ENCODE data around the gene TCTA.
"Not testable (repeated sequence)": the region's sequence is repeated elsewhere in the genome, so short reads cannot be mapped to it uniquely, and the experiment has no call there.

Gene TCTA

DNA sequence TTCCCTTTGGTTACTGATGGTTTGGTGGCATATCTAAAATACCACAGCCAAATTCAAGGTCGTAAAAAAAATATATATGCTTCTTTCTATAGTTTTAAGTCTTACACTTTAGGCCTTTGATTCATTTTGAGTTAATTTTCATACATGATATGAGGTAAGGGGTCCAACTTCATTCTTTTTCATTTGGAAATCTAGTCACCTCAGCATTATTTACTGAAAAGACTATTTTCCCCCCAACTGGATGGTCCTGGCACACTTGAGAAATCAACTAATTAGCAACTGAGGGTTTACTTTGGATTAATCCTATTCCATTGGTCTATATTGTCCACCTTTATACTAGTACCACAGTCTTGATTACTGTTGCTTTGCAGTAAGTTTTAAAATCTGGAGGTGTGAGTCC, 26.6 kb upstream of the TCTA start:
- Histone ChIP-seq H3K36me3 (peaks cover 18 to 86% (median 72%) of the 10 kb centered on the region in 11 experiments), H3K9ac (peak overlapping the region in 5 of 11 experiments; percentile 7 to 69 (median 28); a peak in 5 of 22 replicates)

DNA sequence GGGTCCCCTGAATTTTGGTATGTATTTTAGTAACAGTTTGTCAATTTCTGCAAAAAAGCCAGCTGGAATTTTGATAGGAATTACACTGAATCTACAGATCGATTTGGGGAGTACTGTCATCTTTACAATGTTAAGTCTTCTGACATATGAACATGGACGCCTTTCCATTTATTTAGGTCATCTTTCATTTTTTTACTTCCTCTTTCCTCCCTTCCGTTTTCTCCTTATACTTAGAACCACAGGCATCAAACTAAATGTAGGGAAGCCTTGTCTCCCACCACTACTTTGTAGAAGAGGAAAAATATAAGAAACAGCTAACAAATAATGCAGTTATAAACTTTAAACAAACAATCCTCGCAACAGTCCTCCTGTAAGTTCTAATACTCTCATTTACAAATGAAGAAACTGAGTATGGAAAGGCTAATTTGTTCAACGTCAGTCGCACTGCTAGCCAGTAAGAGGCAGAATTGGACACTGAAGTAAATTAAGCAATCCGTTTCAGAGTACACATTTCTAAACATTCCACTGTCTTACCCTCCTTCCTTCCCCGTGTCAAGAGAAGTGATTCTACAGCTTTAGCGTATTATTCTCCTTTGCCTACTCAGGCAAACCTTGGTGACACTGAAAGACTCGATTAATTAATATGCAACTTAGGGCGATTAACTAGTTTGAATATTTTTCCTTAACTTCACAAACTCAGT, 26.0 kb upstream of the TCTA start:
- H3K9me3 ChIP-seq (replicated peaks in 1 of 11) = peaks cover 0 to 11% (median 2%) of the 10 kb centered on the region in 11 experiments; a peak in 8 of 22 replicates
- peak overlapping the region in 5 of 10 experiments; percentile 7 to 34 (median 24); a peak in 5 of 20 replicates for H3K4me3 ChIP-seq
- H3K4me2 ChIP-seq = peak overlapping the region; percentile 74 to 89 (median 82)
- peaks cover 98 to 100% (median 100%) of the 10 kb centered on the region in 11 experiments for H4K20me1 ChIP-seq
- no peaks in the 10 kb centered on the region for H3K27me3 ChIP-seq
- peak overlapping the region in 10 of 11 experiments; percentile 31 to 75 (median 54); a peak in 19 of 22 replicates for H3K27ac ChIP-seq
- TF ChIP-seq Cebpa-rat (IDR thresholded peaks at IDR 0.05) = no peak
- peaks cover 41 to 91% (median 59%) of the 10 kb centered on the region in 10 experiments for H3K4me1 ChIP-seq
- peak overlapping the region in 10 of 11 experiments; percentile 19 to 70 (median 50); a peak in 17 of 22 replicates for H3K9ac ChIP-seq
- H3K36me3 ChIP-seq = peaks cover 18 to 86% (median 72%) of the 10 kb centered on the region in 11 experiments

More for the DNA sequence above, 26.6 kb upstream of the TCTA start:
- H3K4me1 ChIP-seq = peaks cover 41 to 97% (median 60%) of the 10 kb centered on the region in 10 experiments
- H3K4me3 ChIP-seq = peak overlapping the region in 3 of 10 experiments; percentile 19 to 32 (median 24); a peak in 3 of 20 replicates
- H3K9me3 ChIP-seq (replicated peaks in 1 of 11) = peaks cover 0 to 15% (median 6%) of the 10 kb centered on the region in 11 experiments; a peak in 10 of 22 replicates
- peaks cover 98 to 100% (median 100%) of the 10 kb centered on the region in 11 experiments for H4K20me1 ChIP-seq
- no peaks in the 10 kb centered on the region for H3K27me3 ChIP-seq
- peak overlapping the region; percentile 74 to 89 (median 82) for H3K4me2 ChIP-seq
- no peak for TF ChIP-seq Cebpa-rat (IDR thresholded peaks at IDR 0.05)
- H3K27ac ChIP-seq = peak overlapping the region in 9 of 11 experiments; percentile 31 to 75 (median 55); a peak in 14 of 22 replicates

DNA sequence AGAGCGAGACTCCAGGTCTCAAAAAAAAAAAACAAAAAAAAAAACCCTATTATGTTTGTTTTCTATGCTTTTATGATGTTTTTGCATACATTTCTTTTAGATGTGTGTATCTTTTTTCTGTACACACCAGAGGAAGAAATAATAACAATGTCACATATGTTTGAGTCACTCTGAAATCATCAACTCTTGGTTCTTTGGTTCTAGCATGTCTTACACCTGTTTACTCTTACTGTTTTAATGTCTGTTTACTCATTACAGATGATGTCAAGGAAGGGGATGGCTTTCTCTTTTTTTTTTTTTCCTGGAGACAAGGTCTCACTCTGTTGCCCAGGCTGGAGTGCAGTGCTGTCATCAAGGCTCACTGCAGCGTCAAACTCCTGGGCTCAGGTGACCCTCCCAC, 24.5 kb upstream of the TCTA start:
- Histone ChIP-seq H4K20me1 (peaks cover 98 to 100% (median 100%) of the 10 kb centered on the region in 11 experiments), H3K36me3 (peaks cover 22 to 83% (median 69%) of the 10 kb centered on the region in 11 experiments)

DNA sequence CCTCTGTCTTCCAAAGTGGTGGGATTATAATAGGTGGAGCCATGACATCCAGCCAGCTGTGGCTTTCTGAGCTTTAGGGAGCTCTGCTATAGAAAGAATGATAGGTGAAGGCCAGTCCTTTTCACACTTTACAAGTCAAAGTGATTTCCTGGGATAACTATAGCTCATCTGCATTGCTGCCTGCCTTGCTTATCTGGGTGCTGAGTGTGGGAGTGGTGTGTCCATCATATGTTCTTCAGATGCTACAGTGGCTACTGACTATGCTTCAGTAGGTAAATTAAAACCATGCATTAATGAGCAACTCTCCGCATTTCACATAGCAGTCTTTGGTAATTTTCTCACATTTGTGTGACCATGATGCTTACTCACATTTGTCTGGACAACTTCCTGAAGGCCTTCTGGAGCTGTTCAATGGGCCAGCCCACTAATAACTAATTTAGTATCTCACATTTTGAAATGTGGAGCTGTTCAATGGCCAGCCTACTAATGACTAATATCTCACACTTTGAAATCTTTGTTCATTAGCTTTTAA, 23.9 kb upstream of the TCTA start:
- Histone ChIP-seq H3K4me3 (no peak overlapping the region), H3K27me3 (no peaks in the 10 kb centered on the region), H3K36me3 (peaks cover 25 to 83% (median 70%) of the 10 kb centered on the region in 11 experiments; a peak in 21 of 22 replicates), H3K9me3 (replicated peaks in 1 of 11) (no peaks in the 10 kb centered on the region), H4K20me1 (peaks cover 98 to 100% (median 100%) of the 10 kb centered on the region in 11 experiments), H3K27ac (peak overlapping the region in 3 of 11 experiments; percentile 6 to 67 (median 40); a peak in 1 of 22 replicates), H3K4me2 (peak overlapping the region; percentile 4 to 89 (median 75); a peak in 14 of 22 replicates), H3K4me1 (peaks cover 41 to 84% (median 52%) of the 10 kb centered on the region in 10 experiments), H3K9ac (peak overlapping the region in 2 of 11 experiments; percentile 10 to 44; a peak in 1 of 22 replicates)
- no peak for TF ChIP-seq Cebpa-rat (IDR thresholded peaks at IDR 0.05)

More for the DNA sequence above, 24.5 kb upstream of the TCTA start:
- Histone ChIP-seq H3K9me3 (replicated peaks in 1 of 11) (peaks cover 0 to 2% (median 0%) of the 10 kb centered on the region in 11 experiments; a peak in 1 of 22 replicates), H3K27ac (peak overlapping the region in 3 of 11 experiments; percentile 6 to 67 (median 40); a peak in 2 of 22 replicates), H3K4me2 (peak overlapping the region; percentile 4 to 89 (median 75); a peak in 18 of 22 replicates), H3K4me3 (no peak overlapping the region), H3K9ac (peak overlapping the region in 2 of 11 experiments; percentile 10 to 44; a peak in 1 of 22 replicates), H3K27me3 (no peaks in the 10 kb centered on the region), H3K4me1 (peaks cover 41 to 81% (median 53%) of the 10 kb centered on the region in 10 experiments)
- TF ChIP-seq Cebpa-rat (IDR thresholded peaks at IDR 0.05) = no peak

DNA sequence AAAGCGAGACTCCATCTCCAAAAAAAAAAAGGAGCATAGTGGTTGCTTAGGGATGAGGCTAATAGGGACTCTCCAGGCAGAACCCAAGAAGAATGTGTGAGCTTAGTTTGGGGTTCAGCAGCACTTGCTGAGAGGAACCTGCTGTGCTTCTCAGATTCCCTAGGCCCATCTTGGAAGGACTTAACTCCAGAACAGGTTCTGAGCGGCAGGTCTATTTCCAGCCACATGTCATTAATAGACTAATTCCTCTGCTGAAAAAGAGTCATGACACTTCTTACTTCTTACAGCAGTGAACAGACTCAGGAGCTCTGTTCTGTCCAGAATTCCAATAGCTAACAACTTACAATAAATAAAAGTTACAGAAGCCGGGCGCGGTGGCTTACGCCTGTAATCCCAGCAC, 22.9 kb upstream of the TCTA start:
- Histone ChIP-seq H3K36me3 (peaks cover 28 to 82% (median 66%) of the 10 kb centered on the region in 11 experiments), H3K9ac (peak overlapping the region in 1 of 11 experiments; percentile 13; a peak in 1 of 22 replicates), H3K27ac (0 out of 22 replicates have a peak overlapping the region, but pooled peaks of 1 of the 11 experiments have one; percentile 3), H3K4me1 (peaks cover 41 to 76% (median 51%) of the 10 kb centered on the region in 10 experiments), H3K4me2 (peak overlapping the region in 4 of 11 experiments; percentile 11 to 89 (median 84); a peak in 8 of 22 replicates), H3K4me3 (no peak overlapping the region), H4K20me1 (peaks cover 96 to 100% (median 100%) of the 10 kb centered on the region in 11 experiments), H3K27me3 (no peaks in the 10 kb centered on the region), H3K9me3 (replicated peaks in 1 of 11) (no peaks in the 10 kb centered on the region)
- TF ChIP-seq Cebpa-rat (IDR thresholded peaks at IDR 0.05) = no peak

DNA sequence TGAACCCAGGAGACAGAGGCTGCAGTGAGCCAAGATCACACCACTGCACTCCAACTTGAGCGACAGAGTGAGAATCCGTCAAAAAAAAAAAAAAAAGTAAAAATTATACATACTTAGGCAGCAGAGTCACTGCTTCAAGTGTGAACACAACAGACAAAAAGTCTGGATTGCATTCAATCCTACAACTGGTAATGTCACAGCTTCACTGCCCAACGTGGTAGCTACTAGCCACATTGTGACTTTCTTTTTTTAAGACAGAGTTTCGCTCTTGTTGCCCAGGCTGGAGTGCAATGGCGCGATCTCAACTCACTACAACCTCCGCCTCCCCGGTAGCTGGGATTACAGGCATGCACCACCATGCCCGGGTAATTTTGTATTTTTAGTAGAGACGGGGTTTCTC, 20.9 kb upstream of the TCTA start:
- peaks cover 98 to 100% (median 100%) of the 10 kb centered on the region in 11 experiments for H4K20me1 ChIP-seq
- not testable (repeated sequence) for H3K4me3 ChIP-seq
- peaks cover 37 to 69% (median 42%) of the 10 kb centered on the region in 10 experiments for H3K4me1 ChIP-seq

DNA sequence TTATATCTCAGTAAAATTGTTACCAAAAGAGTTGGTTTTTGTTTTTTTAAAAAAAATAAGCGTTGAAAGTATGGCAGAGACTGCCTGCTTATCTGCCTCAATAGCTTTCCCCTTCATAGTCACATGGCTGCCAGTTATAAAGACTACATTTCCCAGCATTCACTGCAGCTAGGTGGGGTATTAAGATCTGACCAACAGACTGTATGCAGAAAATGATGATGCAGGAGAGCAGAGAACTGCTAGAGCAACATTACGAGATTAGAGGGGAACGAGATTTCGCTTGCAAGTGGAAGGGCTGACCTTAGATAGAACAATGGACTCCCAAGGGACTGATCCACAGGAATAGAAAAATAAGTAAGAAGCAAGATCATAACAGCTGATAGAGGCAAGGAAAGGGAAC, 14.8 kb upstream of the TCTA start:
- no peak for TF ChIP-seq Cebpa-rat (IDR thresholded peaks at IDR 0.05)
- Histone ChIP-seq H4K20me1 (peaks cover 98 to 100% (median 100%) of the 10 kb centered on the region in 11 experiments), H3K4me2 (peak overlapping the region; percentile 16 to 54 (median 39); a peak in 19 of 22 replicates), H3K4me3 (no peak overlapping the region), H3K9me3 (replicated peaks in 1 of 11) (no peaks in the 10 kb centered on the region), H3K27ac (peak overlapping the region in 2 of 11 experiments; percentile 3 to 34; a peak in 2 of 22 replicates), H3K36me3 (peaks cover 53 to 98% (median 88%) of the 10 kb centered on the region in 11 experiments), H3K9ac (no peak overlapping the region; a peak in 1 of 22 replicates), H3K4me1 (peaks cover 51 to 86% (median 62%) of the 10 kb centered on the region in 10 experiments), H3K27me3 (no peaks in the 10 kb centered on the region)

More for the DNA sequence above, 20.9 kb upstream of the TCTA start:
- not testable (repeated sequence) for H3K9ac ChIP-seq; H3K27me3 ChIP-seq; H3K9me3 ChIP-seq (replicated peaks in 1 of 11); H3K4me2 ChIP-seq; H3K27ac ChIP-seq
- H3K36me3 ChIP-seq = peaks cover 43 to 90% (median 81%) of the 10 kb centered on the region in 11 experiments

DNA sequence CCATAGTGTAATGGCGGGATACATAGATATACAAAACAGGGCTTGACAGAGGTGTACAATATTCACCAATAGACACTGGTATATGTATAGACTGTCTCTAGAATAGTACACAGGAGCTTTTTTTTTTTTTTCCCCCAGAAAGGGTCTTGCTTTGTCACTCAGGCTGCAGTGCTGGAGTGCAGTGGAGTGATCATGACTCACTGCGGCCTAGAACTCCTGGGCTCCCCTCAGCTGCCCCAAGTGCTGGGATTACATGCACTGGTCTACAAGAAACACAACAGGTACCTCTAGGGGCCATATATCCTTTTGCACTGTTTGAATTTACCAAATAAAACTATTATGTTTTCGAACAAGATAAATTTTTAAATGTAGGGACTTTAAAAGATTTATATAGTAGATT, 12.8 kb upstream of the TCTA start:
- Histone ChIP-seq H3K27ac (no peak overlapping the region; a peak in 1 of 22 replicates), H3K9me3 (replicated peaks in 1 of 11) (peaks cover 0 to 9% (median 0%) of the 10 kb centered on the region in 11 experiments; a peak in 3 of 22 replicates), H3K9ac (peak overlapping the region in 1 of 11 experiments; percentile 42; a peak in 1 of 22 replicates), H3K4me3 (no peak overlapping the region), H3K36me3 (peaks cover 57 to 100% (median 92%) of the 10 kb centered on the region in 11 experiments), H4K20me1 (peaks cover 100% of the 10 kb centered on the region in 11 experiments), H3K4me1 (peaks cover 51 to 92% (median 65%) of the 10 kb centered on the region in 10 experiments), H3K27me3 (no peaks in the 10 kb centered on the region), H3K4me2 (peak overlapping the region in 9 of 11 experiments; percentile 4 to 72 (median 49); a peak in 10 of 22 replicates)
- TF ChIP-seq Cebpa-rat (IDR thresholded peaks at IDR 0.05) = no peak
